Thoracic aorta (tissue), 2 donors: ENCODE measurements around the gene BLM. TPM values are rescaled to one million over a fixed set of nuclear protein-coding genes. Genes with fewer than 3 reads are reported as not detected.

ENCODE experiments used
- ATAC-seq: fragments of 150-250 bp; one replicate; pipeline ENCODE4 v1.8.0; 2017; ENCODE audit warnings: low read depth; ENCODE audit not compliant: insufficient number of reproducible peaks, low FRiP score
- DNase-seq: peaks from one replicate; pipeline ENCODE4 v3.0.0-alpha.2; 2020; ENCODE audit warnings: low spot score
- H3K27ac ChIP-seq, 2 donors: fragments of 200-600 bp; sonication (generic); 1 replicate in 1 of 2; 2 replicates in 1 of 2; pipeline ENCODE4 v1.5.1; 2016; ENCODE audit warnings: mild to moderate bottlenecking in 2 of 2, moderate library complexity in 2 of 2
- H3K27me3 ChIP-seq: fragments of 200-600 bp; sonication (generic); replicated peaks from 2 replicates; pipeline ENCODE4 v1.6.0; 2016; ENCODE audit warnings: mild to moderate bottlenecking; ENCODE audit not compliant: insufficient read depth
- H3K36me3 ChIP-seq: fragments of 200-600 bp; sonication (generic); one replicate; pipeline ENCODE4 v1.5.1; 2016
- H3K4me1 ChIP-seq, 2 donors: fragments of 200-600 bp; sonication (generic); 1 replicate in 1 of 2; 2 replicates in 1 of 2; pipeline versions ENCODE4 v1.5.1 to v1.6.0; 2016; ENCODE audit warnings: low read depth in 2 of 2, mild to moderate bottlenecking in 1 of 2; ENCODE audit not compliant: control insufficient read depth in 1 of 2
- H3K4me3 ChIP-seq: fragments of 200-600 bp; sonication (generic); 2 replicates; pipeline ENCODE4 v1.5.1; 2016; ENCODE audit warnings: mild to moderate bottlenecking
- H3K9me3 ChIP-seq: fragments of 200-600 bp; sonication (generic); 2 replicates; pipeline ENCODE4 v1.5.1; 2016
- total RNA-seq, 2 donors: library from RNA; depleted of rRNA; stranded (reverse); fragments of >200 nt; gene quantifications; one replicate each; pipeline versions ENCODE4 v1.1.0 to v1.2.3, GENCODE V29; 2016
- TF ChIP-seq, protein P1 (sequence below): fragments of 200-600 bp; sonication (generic); IDR thresholded peaks from one replicate; pipeline ENCODE4 v1.5.1; 2019; ENCODE audit warnings: antibody characterized with exemption

BLM gene
- total RNA-seq, 2 donors from 2014 or later, result 0.49 to 0.81 TPM

DNA sequence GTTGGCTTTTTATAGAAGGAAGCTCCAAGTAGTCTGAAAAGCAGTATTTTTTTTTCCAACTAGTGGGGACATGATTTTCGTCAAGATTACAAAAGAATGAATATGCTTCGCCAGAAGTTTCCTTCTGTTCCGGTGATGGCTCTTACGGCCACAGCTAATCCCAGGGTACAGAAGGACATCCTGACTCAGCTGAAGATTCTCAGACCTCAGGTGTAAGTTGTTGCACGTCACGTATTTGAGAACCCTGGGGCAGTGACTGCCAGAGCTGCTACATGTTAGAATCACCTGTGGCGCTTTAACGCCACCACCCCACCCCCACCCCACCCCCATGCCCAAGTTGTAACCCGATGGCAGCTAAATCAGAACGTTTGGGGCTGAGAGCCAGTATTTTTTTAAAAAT, 52.2 kb downstream of the BLM start:
- H3K36me3 ChIP-seq, result no peaks in the 10 kb centered on the region

DNA sequence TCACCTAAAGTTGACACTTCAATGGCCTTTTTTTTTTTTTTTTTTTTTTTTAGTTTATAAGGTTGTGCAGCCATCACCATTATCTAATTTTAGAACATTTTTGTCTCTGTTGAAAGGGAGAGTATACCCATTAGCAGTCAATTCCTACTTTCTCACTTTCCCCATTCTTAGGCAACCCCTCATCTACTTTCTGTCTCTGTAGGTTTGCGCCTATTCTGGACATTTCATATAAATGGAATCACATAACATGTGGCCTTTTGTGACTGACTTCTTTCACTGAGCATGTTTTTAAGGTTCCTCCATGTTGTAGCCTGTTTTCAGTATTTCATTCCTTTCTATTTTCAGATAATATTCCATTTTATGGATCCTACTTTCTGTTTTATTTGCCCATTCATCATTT, 56.3 kb downstream of the BLM start:
- Histone ChIP-seq H3K27ac (no peak overlapping the region), H3K4me1 (no peaks in the 10 kb centered on the region), H3K36me3 (no peaks in the 10 kb centered on the region), H3K4me3 (no peak overlapping the region), H3K9me3 (no peaks in the 10 kb centered on the region), H3K27me3 (no peaks in the 10 kb centered on the region)
- ATAC-seq (no peak), DNase-seq (no peak)
- TF ChIP-seq, protein P1, sequence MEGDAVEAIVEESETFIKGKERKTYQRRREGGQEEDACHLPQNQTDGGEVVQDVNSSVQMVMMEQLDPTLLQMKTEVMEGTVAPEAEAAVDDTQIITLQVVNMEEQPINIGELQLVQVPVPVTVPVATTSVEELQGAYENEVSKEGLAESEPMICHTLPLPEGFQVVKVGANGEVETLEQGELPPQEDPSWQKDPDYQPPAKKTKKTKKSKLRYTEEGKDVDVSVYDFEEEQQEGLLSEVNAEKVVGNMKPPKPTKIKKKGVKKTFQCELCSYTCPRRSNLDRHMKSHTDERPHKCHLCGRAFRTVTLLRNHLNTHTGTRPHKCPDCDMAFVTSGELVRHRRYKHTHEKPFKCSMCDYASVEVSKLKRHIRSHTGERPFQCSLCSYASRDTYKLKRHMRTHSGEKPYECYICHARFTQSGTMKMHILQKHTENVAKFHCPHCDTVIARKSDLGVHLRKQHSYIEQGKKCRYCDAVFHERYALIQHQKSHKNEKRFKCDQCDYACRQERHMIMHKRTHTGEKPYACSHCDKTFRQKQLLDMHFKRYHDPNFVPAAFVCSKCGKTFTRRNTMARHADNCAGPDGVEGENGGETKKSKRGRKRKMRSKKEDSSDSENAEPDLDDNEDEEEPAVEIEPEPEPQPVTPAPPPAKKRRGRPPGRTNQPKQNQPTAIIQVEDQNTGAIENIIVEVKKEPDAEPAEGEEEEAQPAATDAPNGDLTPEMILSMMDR, result no peak

More for the DNA sequence above, 52.2 kb downstream of the BLM start:
- no peak for ATAC-seq
- no peaks in the 10 kb centered on the region for H3K27me3 ChIP-seq
- no peak overlapping the region for H3K27ac ChIP-seq
- H3K4me1 ChIP-seq, result no peaks in the 10 kb centered on the region
- TF ChIP-seq, protein P1, result no peak
- no peaks in the 10 kb centered on the region for H3K9me3 ChIP-seq
- H3K4me3 ChIP-seq, result no peak overlapping the region
- DNase-seq, result no peak

DNA sequence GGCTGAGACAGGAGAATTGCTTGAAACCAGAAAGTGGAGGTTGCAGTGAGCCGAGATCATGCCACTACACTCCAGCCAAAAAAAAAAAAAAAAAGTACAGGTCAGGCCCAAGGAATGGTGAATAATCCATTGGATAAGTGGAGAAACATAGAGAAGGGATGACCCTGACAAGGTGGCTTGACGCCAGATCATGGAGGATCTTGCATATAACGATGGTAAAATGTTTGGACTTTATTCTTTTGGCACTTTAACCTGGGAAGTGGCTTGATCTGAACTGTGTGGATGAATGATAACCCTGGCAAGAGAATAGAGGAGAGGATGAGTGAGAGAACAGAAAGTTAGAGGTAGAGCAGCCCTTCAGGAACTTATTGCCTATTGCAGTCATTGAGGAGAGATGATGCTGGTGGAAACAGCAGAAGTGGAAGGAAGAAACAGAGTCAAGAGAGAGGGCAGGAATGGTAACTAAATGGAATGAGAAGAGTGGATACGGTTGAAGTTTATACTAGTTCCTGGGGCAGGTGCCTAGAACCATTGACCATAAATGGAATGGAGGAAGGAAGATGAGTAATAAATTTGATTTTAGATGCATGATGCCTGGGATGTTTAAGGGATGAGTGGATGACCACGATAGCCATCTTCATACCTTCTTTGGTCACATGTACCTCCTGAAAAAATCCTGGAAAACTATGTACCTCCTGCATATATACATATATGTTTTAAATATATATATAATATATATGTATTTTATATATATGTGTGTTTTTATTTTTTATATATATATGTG, 57.8 kb downstream of the BLM start:
- DNase-seq (no peak), ATAC-seq (no peak)
- TF ChIP-seq, protein P1, result no peak
- Histone ChIP-seq H3K4me3 (no peak overlapping the region), H3K4me1 (no peaks in the 10 kb centered on the region), H3K36me3 (no peaks in the 10 kb centered on the region), H3K27ac (no peak overlapping the region), H3K9me3 (no peaks in the 10 kb centered on the region), H3K27me3 (no peaks in the 10 kb centered on the region)

DNA sequence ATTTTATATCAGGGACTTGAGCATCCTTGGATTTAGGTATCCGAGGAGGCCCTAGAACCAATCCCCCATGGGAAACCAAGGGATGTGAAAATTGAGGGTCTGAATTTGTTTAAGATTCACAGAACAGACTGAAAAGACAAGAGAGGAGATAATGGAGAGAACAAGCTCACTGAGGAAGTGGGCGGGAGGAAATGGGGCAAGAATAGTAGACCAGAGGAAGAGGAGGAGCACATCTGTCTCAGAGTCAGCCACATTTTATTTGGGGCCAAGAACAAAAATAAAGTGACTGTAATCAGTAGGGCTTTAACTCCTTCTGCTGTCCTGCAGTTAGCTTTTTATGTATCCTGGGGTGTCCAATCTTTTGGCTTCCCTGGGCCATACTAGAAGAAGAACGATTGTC, 63.8 kb downstream of the BLM start:
- TF ChIP-seq, protein P1, result no peak
- DNase-seq (no peak), ATAC-seq (no peak)
- Histone ChIP-seq H3K9me3 (no peaks in the 10 kb centered on the region), H3K36me3 (no peaks in the 10 kb centered on the region), H3K27me3 (no peaks in the 10 kb centered on the region), H3K4me1 (no peaks in the 10 kb centered on the region), H3K4me3 (no peak overlapping the region), H3K27ac (no peak overlapping the region)

DNA sequence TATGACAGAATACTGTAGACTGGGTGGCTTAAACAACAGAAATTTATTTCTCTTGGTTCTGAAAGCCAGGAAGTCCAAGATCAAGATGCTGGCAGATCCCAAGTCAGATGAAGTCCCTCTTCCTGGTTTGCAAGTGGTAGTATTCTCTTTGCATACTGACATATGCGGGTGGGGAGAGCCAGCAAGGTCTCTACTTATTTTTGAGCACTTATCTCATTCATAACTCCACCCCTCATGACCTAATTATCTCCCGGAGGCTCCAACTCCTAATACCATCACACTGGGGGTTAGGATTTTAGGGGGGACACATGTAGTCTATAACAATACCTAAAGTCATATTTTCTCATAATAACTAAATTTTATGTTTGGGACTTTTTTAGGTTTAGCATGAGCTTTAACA, 65.3 kb downstream of the BLM start:
- Histone ChIP-seq H3K9me3 (no peaks in the 10 kb centered on the region), H3K27ac (no peak overlapping the region), H3K36me3 (no peaks in the 10 kb centered on the region), H3K4me1 (no peaks in the 10 kb centered on the region), H3K4me3 (no peak overlapping the region), H3K27me3 (no peaks in the 10 kb centered on the region)
- TF ChIP-seq, protein P1, result no peak
- DNase-seq, result no peak
- ATAC-seq, result no peak
